ENCODE measurements around the gene CDH22. TPM values are rescaled to one million over a fixed set of nuclear protein-coding genes. Genes with fewer than 3 reads are reported as not detected.

CDH22 gene
- total RNA-seq, 1 experiment from 2014 or later: not detected

GRCh38 chr20:46214824-46215488 is 93.3 kb downstream of the CDH22 start:
- H3K36me3 ChIP-seq (ENCODE audit: insufficient read depth, low read length, poor library complexity, severe bottlenecking): no peaks in the 10 kb centered on the region
- POLR2A ChIA-PET (ENCODE audit: low non-redundant PET): no interaction called here
- H3K9me3 ChIP-seq (ENCODE audit: low read depth, low read length, poor library complexity, severe bottlenecking): no peaks in the 10 kb centered on the region
- H3K4me1 ChIP-seq (ENCODE audit: insufficient read depth, low read length, poor library complexity, severe bottlenecking): no peaks in the 10 kb centered on the region
- CTCF ChIA-PET: interaction anchor here (0.5 kb wide), 1 partner anchor 40 kb away, joined by 3 read pairs; no protein-coding TSS in a partner anchor
- BruUV-seq (replicated peaks): no TSS peak
- no peak for TF ChIP-seq EZH2 (IDR thresholded peaks at IDR 0.05; ENCODE audit: borderline replicate concordance, low read depth, low read length, poor library complexity, severe bottlenecking)
- intact Hi-C loops (cut with micrococcal nuclease; ENCODE audit: unreplicated experiment): no loop called here
- H3K27me3 ChIP-seq (replicated peaks; ENCODE audit: insufficient read depth, low read depth, low read length, poor library complexity): peaks cover 8% of the 10 kb centered on the region
- no peak overlapping the region for H3K27ac ChIP-seq (ENCODE audit: low read depth, low read length, poor library complexity, severe bottlenecking)
- no peak overlapping the region for H3K4me3 ChIP-seq (ENCODE audit: low read depth, low read length, poor library complexity, severe bottlenecking)
- DNase-seq (ENCODE audit: low spot score): peak; percentile 84

GRCh38 chr20:46213946-46214823 is 94.1 kb downstream of the CDH22 start:
- POLR2A ChIA-PET (ENCODE audit: low non-redundant PET): interaction anchor here (0.6 kb wide), 1 partner anchor 230 kb away, joined by 4 read pairs; no protein-coding TSS in a partner anchor

GRCh38 chr20:46212876-46213275 is 95.4 kb downstream of the CDH22 start:
- POLR2A ChIA-PET (ENCODE audit: low non-redundant PET): no interaction called here
- Histone ChIP-seq H3K9me3 (ENCODE audit: low read depth, low read length, poor library complexity, severe bottlenecking) (no peaks in the 10 kb centered on the region), H3K4me1 (ENCODE audit: insufficient read depth, low read length, poor library complexity, severe bottlenecking) (no peaks in the 10 kb centered on the region), H3K4me3 (ENCODE audit: low read depth, low read length, poor library complexity, severe bottlenecking) (no peak overlapping the region), H3K36me3 (ENCODE audit: insufficient read depth, low read length, poor library complexity, severe bottlenecking) (no peaks in the 10 kb centered on the region), H3K27me3 (replicated peaks; ENCODE audit: insufficient read depth, low read depth, low read length, poor library complexity) (peaks cover 20% of the 10 kb centered on the region), H3K27ac (ENCODE audit: low read depth, low read length, poor library complexity, severe bottlenecking) (no peak overlapping the region)
- TF ChIP-seq, protein P1, sequence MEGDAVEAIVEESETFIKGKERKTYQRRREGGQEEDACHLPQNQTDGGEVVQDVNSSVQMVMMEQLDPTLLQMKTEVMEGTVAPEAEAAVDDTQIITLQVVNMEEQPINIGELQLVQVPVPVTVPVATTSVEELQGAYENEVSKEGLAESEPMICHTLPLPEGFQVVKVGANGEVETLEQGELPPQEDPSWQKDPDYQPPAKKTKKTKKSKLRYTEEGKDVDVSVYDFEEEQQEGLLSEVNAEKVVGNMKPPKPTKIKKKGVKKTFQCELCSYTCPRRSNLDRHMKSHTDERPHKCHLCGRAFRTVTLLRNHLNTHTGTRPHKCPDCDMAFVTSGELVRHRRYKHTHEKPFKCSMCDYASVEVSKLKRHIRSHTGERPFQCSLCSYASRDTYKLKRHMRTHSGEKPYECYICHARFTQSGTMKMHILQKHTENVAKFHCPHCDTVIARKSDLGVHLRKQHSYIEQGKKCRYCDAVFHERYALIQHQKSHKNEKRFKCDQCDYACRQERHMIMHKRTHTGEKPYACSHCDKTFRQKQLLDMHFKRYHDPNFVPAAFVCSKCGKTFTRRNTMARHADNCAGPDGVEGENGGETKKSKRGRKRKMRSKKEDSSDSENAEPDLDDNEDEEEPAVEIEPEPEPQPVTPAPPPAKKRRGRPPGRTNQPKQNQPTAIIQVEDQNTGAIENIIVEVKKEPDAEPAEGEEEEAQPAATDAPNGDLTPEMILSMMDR (conservative IDR thresholded peaks at IDR 0.05; ENCODE audit: low read depth, low read length): no peak
- no peak for TF ChIP-seq EZH2 (IDR thresholded peaks at IDR 0.05; ENCODE audit: borderline replicate concordance, low read depth, low read length, poor library complexity, severe bottlenecking)
- no TSS peak for BruUV-seq (replicated peaks)
- CTCF ChIA-PET: no interaction called here
- intact Hi-C loops (cut with micrococcal nuclease; ENCODE audit: unreplicated experiment): no loop called here
- DNase-seq (ENCODE audit: low spot score): no peak

More at GRCh38 chr20:46213946-46214823, 94.1 kb downstream of the CDH22 start:
- CTCF ChIA-PET: interaction anchor here (0.5 kb wide), 1 partner anchor 39 kb away, joined by 3 read pairs; no protein-coding TSS in a partner anchor
- Histone ChIP-seq H3K27ac (ENCODE audit: low read depth, low read length, poor library complexity, severe bottlenecking) (no peak overlapping the region), H3K4me3 (ENCODE audit: low read depth, low read length, poor library complexity, severe bottlenecking) (no peak overlapping the region), H3K9me3 (ENCODE audit: low read depth, low read length, poor library complexity, severe bottlenecking) (no peaks in the 10 kb centered on the region), H3K27me3 (replicated peaks; ENCODE audit: insufficient read depth, low read depth, low read length, poor library complexity) (peaks cover 16% of the 10 kb centered on the region), H3K36me3 (ENCODE audit: insufficient read depth, low read length, poor library complexity, severe bottlenecking) (no peaks in the 10 kb centered on the region), H3K4me1 (ENCODE audit: insufficient read depth, low read length, poor library complexity, severe bottlenecking) (no peaks in the 10 kb centered on the region)
- TF ChIP-seq EZH2 (IDR thresholded peaks at IDR 0.05; ENCODE audit: borderline replicate concordance, low read depth, low read length, poor library complexity, severe bottlenecking): no peak
- TF ChIP-seq, protein P1 (conservative IDR thresholded peaks at IDR 0.05; ENCODE audit: low read depth, low read length): no peak
- peak; percentile 46 for DNase-seq (ENCODE audit: low spot score)
- BruUV-seq (replicated peaks): no TSS peak
- intact Hi-C loops (cut with micrococcal nuclease; ENCODE audit: unreplicated experiment): no loop called here

Data from A673 (cell line).